Neural progenitor cell (in vitro differentiated cells): ENCODE measurements around the gene CDKN2A.

Experiments used
- EZH2 ChIP-seq: fragments of 200-600 bp; sonication (generic); IDR thresholded peaks from 2 replicates; pipeline ENCODE4 v1.6.1; 2017; ENCODE audit warnings: antibody characterized with exemption, mild to moderate bottlenecking, moderate library complexity
- TF ChIP-seq, protein P1 (sequence below): fragments of 200-600 bp; sonication (generic); IDR thresholded peaks from 2 replicates; pipeline ENCODE4 v1.5.1; 2017; ENCODE audit warnings: antibody characterized with exemption, mild to moderate bottlenecking

DNA sequence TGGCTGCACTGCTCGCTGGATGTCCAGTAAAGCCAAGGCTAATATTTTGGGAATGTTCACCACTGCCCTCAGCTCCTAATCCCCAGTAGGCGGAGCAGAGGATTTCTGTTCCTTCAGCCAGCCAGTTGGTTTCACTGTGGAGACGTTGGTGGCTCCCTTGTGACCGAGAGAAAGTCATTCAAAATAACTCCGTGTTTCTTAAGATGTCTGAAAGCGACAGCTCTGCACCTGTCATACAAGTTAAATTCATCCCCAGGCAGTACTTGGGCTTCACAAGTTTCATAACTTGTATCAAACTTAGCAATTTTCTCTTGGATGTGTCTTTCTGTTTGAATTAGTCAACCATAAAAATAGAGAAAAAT is 15.3 kb upstream of the CDKN2A start:
- TF ChIP-seq, protein P1, sequence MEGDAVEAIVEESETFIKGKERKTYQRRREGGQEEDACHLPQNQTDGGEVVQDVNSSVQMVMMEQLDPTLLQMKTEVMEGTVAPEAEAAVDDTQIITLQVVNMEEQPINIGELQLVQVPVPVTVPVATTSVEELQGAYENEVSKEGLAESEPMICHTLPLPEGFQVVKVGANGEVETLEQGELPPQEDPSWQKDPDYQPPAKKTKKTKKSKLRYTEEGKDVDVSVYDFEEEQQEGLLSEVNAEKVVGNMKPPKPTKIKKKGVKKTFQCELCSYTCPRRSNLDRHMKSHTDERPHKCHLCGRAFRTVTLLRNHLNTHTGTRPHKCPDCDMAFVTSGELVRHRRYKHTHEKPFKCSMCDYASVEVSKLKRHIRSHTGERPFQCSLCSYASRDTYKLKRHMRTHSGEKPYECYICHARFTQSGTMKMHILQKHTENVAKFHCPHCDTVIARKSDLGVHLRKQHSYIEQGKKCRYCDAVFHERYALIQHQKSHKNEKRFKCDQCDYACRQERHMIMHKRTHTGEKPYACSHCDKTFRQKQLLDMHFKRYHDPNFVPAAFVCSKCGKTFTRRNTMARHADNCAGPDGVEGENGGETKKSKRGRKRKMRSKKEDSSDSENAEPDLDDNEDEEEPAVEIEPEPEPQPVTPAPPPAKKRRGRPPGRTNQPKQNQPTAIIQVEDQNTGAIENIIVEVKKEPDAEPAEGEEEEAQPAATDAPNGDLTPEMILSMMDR = no peak
- no peak for TF ChIP-seq EZH2
